ENCODE results near the gene NOS1AP. TPM values are rescaled to one million over a fixed set of nuclear protein-coding genes. Genes with fewer than 3 reads are reported as not detected.

NOS1AP gene
- total RNA-seq, 1 experiment from 2014 or later = 2.4 TPM

DNA sequence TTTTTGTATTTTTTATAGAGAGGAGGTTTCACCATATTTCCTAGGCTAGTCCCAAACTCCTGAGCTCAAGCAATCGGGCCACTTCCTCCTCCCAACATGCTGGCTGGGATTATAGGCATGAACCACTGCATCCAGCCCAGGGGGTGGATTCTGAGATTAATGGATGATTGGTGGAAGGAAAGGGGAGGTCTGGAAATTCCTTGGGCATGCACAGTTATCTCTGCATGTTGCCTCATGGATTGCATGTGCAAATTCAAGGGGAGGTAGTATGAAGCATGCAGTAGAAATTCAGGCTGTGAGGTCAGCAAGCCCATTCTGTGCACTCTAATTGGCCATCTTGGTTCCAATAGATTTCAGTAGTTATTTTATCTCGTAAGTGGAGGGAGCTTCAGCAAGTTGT is 182.7 kb downstream of the NOS1AP start:
- Mint-ChIP-seq H3K4me1 (ENCODE audit: insufficient read depth, unreplicated experiment) (no peaks in the 10 kb centered on the region), H3K4me3 (ENCODE audit: unreplicated experiment) (no peak overlapping the region), H3K27me3 (ENCODE audit: insufficient read depth, unreplicated experiment) (no peaks in the 10 kb centered on the region), H3K27ac (ENCODE audit: low read depth, unreplicated experiment) (no peak overlapping the region), H3K36me3 (ENCODE audit: insufficient read depth, unreplicated experiment) (no peaks in the 10 kb centered on the region), H3K9me3 (ENCODE audit: unreplicated experiment) (no peaks in the 10 kb centered on the region)
- POLR2A ChIA-PET = interaction anchor here (1.0 to 1.1 kb wide), 2 partner anchors 11 to 39 kb away, joined by 3 read pairs; no protein-coding TSS in a partner anchor
- no peak for DNase-seq (ENCODE audit: unreplicated experiment)
- intact Hi-C loops (cut with micrococcal nuclease) = no loop called here
- CTCF ChIA-PET = interaction anchor here (0.8 to 4.3 kb wide), 5 partner anchors 11 to 196 kb away, joined by 3 to 22 read pairs (median 12); no protein-coding TSS in a partner anchor
- TF ChIP-seq, protein P1, sequence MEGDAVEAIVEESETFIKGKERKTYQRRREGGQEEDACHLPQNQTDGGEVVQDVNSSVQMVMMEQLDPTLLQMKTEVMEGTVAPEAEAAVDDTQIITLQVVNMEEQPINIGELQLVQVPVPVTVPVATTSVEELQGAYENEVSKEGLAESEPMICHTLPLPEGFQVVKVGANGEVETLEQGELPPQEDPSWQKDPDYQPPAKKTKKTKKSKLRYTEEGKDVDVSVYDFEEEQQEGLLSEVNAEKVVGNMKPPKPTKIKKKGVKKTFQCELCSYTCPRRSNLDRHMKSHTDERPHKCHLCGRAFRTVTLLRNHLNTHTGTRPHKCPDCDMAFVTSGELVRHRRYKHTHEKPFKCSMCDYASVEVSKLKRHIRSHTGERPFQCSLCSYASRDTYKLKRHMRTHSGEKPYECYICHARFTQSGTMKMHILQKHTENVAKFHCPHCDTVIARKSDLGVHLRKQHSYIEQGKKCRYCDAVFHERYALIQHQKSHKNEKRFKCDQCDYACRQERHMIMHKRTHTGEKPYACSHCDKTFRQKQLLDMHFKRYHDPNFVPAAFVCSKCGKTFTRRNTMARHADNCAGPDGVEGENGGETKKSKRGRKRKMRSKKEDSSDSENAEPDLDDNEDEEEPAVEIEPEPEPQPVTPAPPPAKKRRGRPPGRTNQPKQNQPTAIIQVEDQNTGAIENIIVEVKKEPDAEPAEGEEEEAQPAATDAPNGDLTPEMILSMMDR (IDR thresholded peaks at IDR 0.05; ENCODE audit: unreplicated experiment) = no peak
- no TSS peak for BruUV-seq (replicated peaks)

GRCh38 chr1:162253790-162254189 is 184.3 kb downstream of the NOS1AP start:
- Mint-ChIP-seq H3K36me3 (ENCODE audit: insufficient read depth, unreplicated experiment) (no peaks in the 10 kb centered on the region), H3K9me3 (ENCODE audit: unreplicated experiment) (no peaks in the 10 kb centered on the region), H3K27me3 (ENCODE audit: insufficient read depth, unreplicated experiment) (no peaks in the 10 kb centered on the region), H3K27ac (ENCODE audit: low read depth, unreplicated experiment) (no peak overlapping the region), H3K4me3 (ENCODE audit: unreplicated experiment) (no peak overlapping the region), H3K4me1 (ENCODE audit: insufficient read depth, unreplicated experiment) (no peaks in the 10 kb centered on the region)
- ChIA-PET POLR2A (interaction anchor here (0.7 to 1.1 kb wide), 2 partner anchors 14 to 112 kb away, joined by 3 read pairs; no protein-coding TSS in a partner anchor), CTCF (interaction anchor here (0.6 to 4.3 kb wide), 5 partner anchors 8 to 128 kb away, joined by 3 to 22 read pairs (median 4); partner anchors contain the start of gene C1orf226)
- TF ChIP-seq, protein P1 (IDR thresholded peaks at IDR 0.05; ENCODE audit: unreplicated experiment) = no peak
- intact Hi-C loops (cut with micrococcal nuclease) = no loop called here
- no peak for DNase-seq (ENCODE audit: unreplicated experiment)
- BruUV-seq (replicated peaks) = no TSS peak

DNA sequence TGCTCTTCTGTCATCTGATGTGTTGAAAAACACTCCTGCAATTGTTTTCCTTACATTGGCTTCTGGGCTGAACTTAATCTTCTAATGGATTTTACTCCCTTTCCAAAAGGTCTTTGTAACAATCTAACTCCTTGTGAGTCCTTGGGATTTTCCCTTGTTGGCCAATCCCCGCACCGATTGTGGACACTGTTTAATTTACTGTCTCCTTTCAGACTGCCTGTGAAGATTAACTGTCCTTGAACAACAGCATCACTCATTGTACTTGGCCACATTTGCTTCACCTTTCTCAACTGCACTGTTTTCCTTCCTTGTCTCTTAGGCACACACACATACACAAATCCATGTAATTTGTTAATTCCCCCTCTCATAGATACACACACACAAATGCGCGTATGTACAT is 186.8 kb downstream of the NOS1AP start:
- ChIA-PET POLR2A (no interaction called here), CTCF (interaction anchor here (0.6 to 3.0 kb wide), 4 partner anchors 10 to 276 kb away, joined by 3 to 11 read pairs (median 4); no protein-coding TSS in a partner anchor)
- no peaks in the 10 kb centered on the region for H3K9me3 Mint-ChIP-seq (ENCODE audit: unreplicated experiment)
- intact Hi-C loops (cut with micrococcal nuclease) = no loop called here
- H3K4me3 Mint-ChIP-seq (ENCODE audit: unreplicated experiment) = no peak overlapping the region
- no TSS peak for BruUV-seq (replicated peaks)
- H3K36me3 Mint-ChIP-seq (ENCODE audit: insufficient read depth, unreplicated experiment) = no peaks in the 10 kb centered on the region
- TF ChIP-seq, protein P1 (IDR thresholded peaks at IDR 0.05; ENCODE audit: unreplicated experiment) = no peak
- no peak overlapping the region for H3K27ac Mint-ChIP-seq (ENCODE audit: low read depth, unreplicated experiment)
- no peak for DNase-seq (ENCODE audit: unreplicated experiment)
- no peaks in the 10 kb centered on the region for H3K4me1 Mint-ChIP-seq (ENCODE audit: insufficient read depth, unreplicated experiment)
- peaks cover 2% of the 10 kb centered on the region for H3K27me3 Mint-ChIP-seq (ENCODE audit: insufficient read depth, unreplicated experiment)

- Mint-ChIP-seq H3K4me3 (ENCODE audit: unreplicated experiment) (no peak overlapping the region), H3K27ac (ENCODE audit: low read depth, unreplicated experiment) (no peak overlapping the region), H3K4me1 (ENCODE audit: insufficient read depth, unreplicated experiment) (no peaks in the 10 kb centered on the region), H3K36me3 (ENCODE audit: insufficient read depth, unreplicated experiment) (no peaks in the 10 kb centered on the region), H3K9me3 (ENCODE audit: unreplicated experiment) (no peaks in the 10 kb centered on the region), H3K27me3 (ENCODE audit: insufficient read depth, unreplicated experiment) (peaks cover 13% of the 10 kb centered on the region)
- intact Hi-C loops (cut with micrococcal nuclease) = no loop called here
- ChIA-PET CTCF (interaction anchor here (1.0 to 3.0 kb wide), 2 partner anchors 18 to 202 kb away, joined by 5 to 11 read pairs; no protein-coding TSS in a partner anchor), POLR2A (no interaction called here)
- no peak for DNase-seq (ENCODE audit: unreplicated experiment)
- no TSS peak for BruUV-seq (replicated peaks)
- TF ChIP-seq, protein P1 (IDR thresholded peaks at IDR 0.05; ENCODE audit: unreplicated experiment) = no peak
These were observed 188.9 kb downstream of the NOS1AP start for GRCh38 chr1:162258394-162258793.
